Measurements from ENCODE around the gene CLEC9A. TPM values are rescaled to one million over a fixed set of nuclear protein-coding genes. Genes with fewer than 3 reads are reported as not detected.

The CLEC9A gene
- under 1 TPM in 3 of 7 donors, not detected in 4; 0.22 to 0.51 (median 0.46) TPM for total RNA-seq
- under 1 TPM; 0.04 to 1.00 TPM for polyA plus RNA-seq
- long read RNA-seq, donor 1: 0 reads
- long read RNA-seq, donor 2: 0 reads
- long read RNA-seq, donor 3: 0 reads

DNA sequence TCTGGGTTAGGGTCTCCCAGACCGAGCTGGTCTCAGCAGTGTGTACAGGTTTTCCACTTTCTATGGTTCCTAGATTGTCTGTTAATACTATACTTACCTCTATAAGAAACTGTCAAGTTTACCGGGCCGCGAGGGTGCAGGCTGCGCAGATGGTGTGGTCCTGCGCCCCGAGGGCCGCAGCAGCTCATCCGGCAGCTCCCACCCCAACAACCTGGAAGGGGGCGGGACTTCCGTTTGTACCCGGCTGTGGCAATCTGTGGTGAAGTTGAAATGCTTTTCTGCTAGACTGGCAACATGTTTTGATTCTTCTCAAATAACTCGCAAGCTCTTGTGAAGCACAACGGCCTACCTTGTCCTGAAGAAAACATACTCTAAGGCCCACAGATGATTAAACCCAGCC lies at the start of gene CLEC9A:
Gene CLEC9A (plus strand): TSS at position 237 of the 400 bp plus-strand sequence. CDS start 22,006 bp downstream, outside the sequence.
- DNase-seq: no peak
- no peak for TF ChIP-seq POLR2A (IDR thresholded peaks at IDR 0.05)
- TF ChIP-seq EP300 (IDR thresholded peaks at IDR 0.05): no peak
- TF ChIP-seq, protein P1, sequence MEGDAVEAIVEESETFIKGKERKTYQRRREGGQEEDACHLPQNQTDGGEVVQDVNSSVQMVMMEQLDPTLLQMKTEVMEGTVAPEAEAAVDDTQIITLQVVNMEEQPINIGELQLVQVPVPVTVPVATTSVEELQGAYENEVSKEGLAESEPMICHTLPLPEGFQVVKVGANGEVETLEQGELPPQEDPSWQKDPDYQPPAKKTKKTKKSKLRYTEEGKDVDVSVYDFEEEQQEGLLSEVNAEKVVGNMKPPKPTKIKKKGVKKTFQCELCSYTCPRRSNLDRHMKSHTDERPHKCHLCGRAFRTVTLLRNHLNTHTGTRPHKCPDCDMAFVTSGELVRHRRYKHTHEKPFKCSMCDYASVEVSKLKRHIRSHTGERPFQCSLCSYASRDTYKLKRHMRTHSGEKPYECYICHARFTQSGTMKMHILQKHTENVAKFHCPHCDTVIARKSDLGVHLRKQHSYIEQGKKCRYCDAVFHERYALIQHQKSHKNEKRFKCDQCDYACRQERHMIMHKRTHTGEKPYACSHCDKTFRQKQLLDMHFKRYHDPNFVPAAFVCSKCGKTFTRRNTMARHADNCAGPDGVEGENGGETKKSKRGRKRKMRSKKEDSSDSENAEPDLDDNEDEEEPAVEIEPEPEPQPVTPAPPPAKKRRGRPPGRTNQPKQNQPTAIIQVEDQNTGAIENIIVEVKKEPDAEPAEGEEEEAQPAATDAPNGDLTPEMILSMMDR (IDR thresholded peaks at IDR 0.05): no peak
- Histone ChIP-seq H3K4me3 (no peak within 1 kb of the TSS), H3K4me1 (ENCODE audit: insufficient read depth) (no peaks in the 10 kb centered on the region), H3K27me3 (no peaks in the 10 kb centered on the region), H3K9me3 (no peaks in the 10 kb centered on the region), H3K27ac (no peak within 1 kb of the TSS), H3K36me3 (no peaks in the 10 kb centered on the region)
- 94% methylated on average over 14 of the region's 14 CpGs for WGBS, 3 donors
- intact Hi-C loops (cut with DNase I): loop anchor here in 3 of 4 donors (5.0 to 10.0 kb wide), 3 partner anchors 104 to 114 kb away; partner anchors contain the start of gene CLEC7A (in 1 of the 3)

DNA sequence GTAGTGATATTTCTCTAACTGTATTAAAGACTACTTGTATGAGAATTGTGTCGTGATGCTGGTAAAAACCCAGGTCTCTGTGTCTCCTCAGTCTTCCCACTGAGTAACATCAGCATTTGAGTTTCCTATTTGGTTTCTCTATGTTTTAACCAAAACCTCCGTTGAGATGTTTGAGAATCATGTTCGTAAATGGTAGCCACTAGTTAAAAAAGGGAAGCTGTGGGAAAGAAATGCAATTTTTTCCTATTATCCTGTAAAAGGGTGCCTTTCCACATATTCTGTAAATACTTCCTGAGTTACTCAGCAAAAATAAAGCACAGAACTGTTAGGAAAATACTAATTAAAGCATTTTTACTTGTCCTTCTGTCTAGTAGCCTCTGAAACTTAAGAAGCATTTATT lies 38.6 kb upstream of the CLEC9A start:
- DNase-seq: no peak
- Histone ChIP-seq H3K36me3 (no peaks in the 10 kb centered on the region), H3K4me3 (no peak overlapping the region), H3K27me3 (no peaks in the 10 kb centered on the region), H3K4me1 (ENCODE audit: insufficient read depth) (no peaks in the 10 kb centered on the region), H3K9me3 (no peaks in the 10 kb centered on the region), H3K27ac (no peak overlapping the region)
- WGBS, 3 donors: 82 to 86% (median 86%) methylated on average over 3 of the region's 3 CpGs
- no peak for TF ChIP-seq POLR2A (IDR thresholded peaks at IDR 0.05)
- no peak for TF ChIP-seq EP300 (IDR thresholded peaks at IDR 0.05)
- TF ChIP-seq, protein P1 (IDR thresholded peaks at IDR 0.05): no peak
- intact Hi-C loops (cut with DNase I): no loop called here

DNA sequence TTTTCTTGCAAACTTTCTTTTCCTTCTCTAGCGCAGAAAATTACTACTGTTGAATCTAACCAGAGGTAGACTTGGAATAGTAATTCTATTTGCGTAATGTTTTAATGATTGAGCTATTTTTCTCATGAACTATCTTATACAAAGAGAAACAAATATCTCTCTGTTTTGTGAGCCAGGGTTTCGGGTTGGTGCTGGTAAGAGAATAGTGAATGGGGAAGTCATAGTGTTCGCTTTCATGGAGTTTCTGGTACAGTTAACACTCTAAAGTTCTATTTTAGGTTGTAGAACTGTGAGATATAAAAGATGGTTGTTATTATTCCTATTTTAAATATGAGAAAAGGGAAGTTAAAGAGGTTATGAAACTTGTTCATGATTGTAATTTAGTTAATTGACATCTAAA lies 38.2 kb upstream of the CLEC9A start:
- no peaks in the 10 kb centered on the region for H3K9me3 ChIP-seq
- no peaks in the 10 kb centered on the region for H3K27me3 ChIP-seq
- no peak overlapping the region for H3K4me3 ChIP-seq
- intact Hi-C loops (cut with DNase I): no loop called here
- 88 to 90% (median 88%) methylated on average over 4 of the region's 4 CpGs for WGBS, 3 donors
- no peaks in the 10 kb centered on the region for H3K36me3 ChIP-seq
- no peak for DNase-seq
- no peak overlapping the region for H3K27ac ChIP-seq
- TF ChIP-seq POLR2A (IDR thresholded peaks at IDR 0.05) (no peak), EP300 (IDR thresholded peaks at IDR 0.05) (no peak)
- TF ChIP-seq, protein P1 (IDR thresholded peaks at IDR 0.05): no peak
- H3K4me1 ChIP-seq (ENCODE audit: insufficient read depth): no peaks in the 10 kb centered on the region

DNA sequence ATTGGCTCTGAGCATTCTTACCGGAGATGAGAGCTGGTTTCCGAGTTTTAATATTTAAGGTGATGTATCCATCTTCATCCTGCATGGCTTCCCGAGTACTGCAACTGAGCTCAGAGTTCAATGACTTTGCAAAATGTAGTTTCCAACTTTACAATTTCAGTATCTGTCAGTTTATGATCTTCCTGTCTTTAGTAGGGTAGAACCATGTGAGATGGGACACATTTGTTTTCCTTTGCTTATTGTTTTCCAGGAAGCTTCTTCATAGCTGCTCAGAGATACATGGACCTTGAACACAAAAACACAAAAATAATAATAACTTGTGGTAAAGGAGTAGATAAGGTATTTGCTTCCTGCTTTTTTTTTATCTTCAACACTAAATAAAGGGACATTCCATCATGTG lies 31.5 kb upstream of the CLEC9A start, which contains the start of gene CLEC1B:
Gene CLEC1B (minus strand): TSS at position 106 of the 400 bp plus-strand sequence. CDS start 21 bp downstream, at position 85.
- Histone ChIP-seq H3K27me3 (no peaks in the 10 kb centered on the region), H3K4me3 (no peak within 1 kb of the TSS), H3K9me3 (no peaks in the 10 kb centered on the region), H3K36me3 (no peaks in the 10 kb centered on the region), H3K27ac (no peak within 1 kb of the TSS), H3K4me1 (ENCODE audit: insufficient read depth) (no peaks in the 10 kb centered on the region)
- WGBS, 3 donors: 75 to 84% (median 76%) methylated on average over 3 of the region's 3 CpGs
- TF ChIP-seq, protein P1 (IDR thresholded peaks at IDR 0.05): no peak
- TF ChIP-seq EP300 (IDR thresholded peaks at IDR 0.05): no peak
- TF ChIP-seq POLR2A (IDR thresholded peaks at IDR 0.05): no peak
- DNase-seq: no peak
- intact Hi-C loops (cut with DNase I): no loop called here
